ENCODE results near the gene PRR33.

- TF ChIP-seq CTCF (IDR thresholded peaks at IDR 0.05) (no peak), POLR2A (IDR thresholded peaks at IDR 0.05) (no peak)
Observed at GRCh38 chr11:1879941-1880720, 11.6 kb downstream of the PRR33 start.
